Gastrocnemius medialis (tissue), 4 donors: ENCODE results near the gene MRPL2. TPM values are rescaled to one million over a fixed set of nuclear protein-coding genes. Genes with fewer than 3 reads are reported as not detected.

ENCODE experiments used
- ATAC-seq, 2 donors: fragments of 150-250 bp; one replicate each; pipeline ENCODE4 v1.9.1; 2016
- DNase-seq, 2 donors: peaks; one replicate each; pipeline ENCODE4 v3.0.0-alpha.2; 2019
- H3K27ac ChIP-seq, 4 donors: fragments of 200-600 bp; sonication (generic); 1 replicate in 1 of 4; 2 replicates in 3 of 4; pipeline ENCODE4 v1.5.1; 2016 to 2018; ENCODE audit warnings: mild to moderate bottlenecking in 2 of 4, moderate library complexity in 1 of 4
- H3K27me3 ChIP-seq, 3 donors: fragments of 200-600 bp; sonication (generic) in 2 of 3; 1 replicate in 1 of 3; 2 replicates in 2 of 3; pipeline versions ENCODE4 v1.5.1 to v1.6.0; 2016 to 2019; ENCODE audit warnings: mild to moderate bottlenecking in 1 of 3, moderate library complexity in 1 of 3
- H3K36me3 ChIP-seq, 2 donors: fragments of 200-600 bp; sonication (generic) in 1 of 2; one replicate each; pipeline ENCODE4 v1.5.1; 2017 to 2018
- H3K4me1 ChIP-seq, 2 donors: fragments of 200-600 bp; sonication (generic) in 1 of 2; one replicate each; pipeline ENCODE4 v1.5.1; 2016 to 2017; ENCODE audit warnings: mild to moderate bottlenecking in 2 of 2
- H3K4me3 ChIP-seq, 4 donors: fragments of 200-600 bp; sonication (generic) in 3 of 4; 1 replicate in 1 of 4; 2 replicates in 3 of 4; pipeline ENCODE4 v1.5.1; 2016 to 2019; ENCODE audit warnings: mild to moderate bottlenecking in 2 of 4
- H3K9me3 ChIP-seq, 3 donors: fragments of 200-600 bp; sonication (generic) in 2 of 3; 1 replicate in 1 of 3; 2 replicates in 2 of 3; pipeline ENCODE4 v1.5.1; 2016 to 2019
- CTCF ChIP-seq, 5 experiments: fragments of 450-650 bp in 3 of 5; fragments of 200-600 bp in 2 of 5; sonication (generic) in 2 of 5; IDR thresholded peaks in 4 of 5; conservative IDR thresholded peaks in 1 of 5; 1 replicate in 4 of 5; 2 replicates in 1 of 5; pipeline ENCODE4 v1.5.1; 2016 to 2019; ENCODE audit warnings: antibody characterized with exemption in 5 of 5, mild to moderate bottlenecking in 3 of 5, moderate library complexity in 3 of 5
- POLR2A ChIP-seq, 2 donors: fragments of 450-650 bp; IDR thresholded peaks; one replicate each; pipeline ENCODE4 v1.6.1; 2017; ENCODE audit warnings: antibody characterized with exemption in 2 of 2, mild to moderate bottlenecking in 2 of 2, moderate library complexity in 2 of 2
- in situ Hi-C, 4 donors: fragments of 200-750 bp; cut with MboI; loops; one replicate each; pipeline versions ENCODE4 v1.15.0 to v1.8.0; 2017; ENCODE audit warnings: low sequenced_read_pairs in 4 of 4
- intact Hi-C: fragments of 100-400 bp; cut with DNase I; formaldehyde crosslinking; loops from one replicate; pipeline ENCODE4 v1.15.1; 2023; ENCODE audit warnings: low total_unique reads
- total RNA-seq, 4 donors: library from RNA; depleted of rRNA; stranded (reverse); fragments of >200 nt; gene quantifications; one replicate each; pipeline versions ENCODE4 v1.1.0 to v1.2.3, GENCODE V29; 2016

Gene MRPL2
- total RNA-seq, 4 donors from 2014 or later = 34.1 to 64.9 (median 41.1) TPM

GRCh38 chr6:43040542-43041257 lies 18.5 kb downstream of the MRPL2 start:
- Histone ChIP-seq H3K36me3 (peaks cover 0 to 47% of the 10 kb centered on the region in 2 donors), H3K27ac (no peak overlapping the region), H3K4me3 (no peak overlapping the region), H3K27me3 (no peaks in the 10 kb centered on the region), H3K9me3 (no peaks in the 10 kb centered on the region), H3K4me1 (peaks cover 14 to 18% of the 10 kb centered on the region in 2 donors)
- ATAC-seq (no peak), DNase-seq (no peak)
- in situ Hi-C loops (no loop called here), intact Hi-C loops (no loop called here)
- TF ChIP-seq POLR2A (IDR thresholded peaks at IDR 0.05) = no peak
- no peak for TF ChIP-seq CTCF (IDR thresholded peaks at IDR 0.05 in 4 of 5, conservative IDR thresholded peaks at IDR 0.05 in 1 of 5)

GRCh38 chr6:43038727-43039126 lies 20.5 kb downstream of the MRPL2 start:
- H3K27me3 ChIP-seq = no peaks in the 10 kb centered on the region
- H3K9me3 ChIP-seq = no peaks in the 10 kb centered on the region
- in situ Hi-C loops (no loop called here), intact Hi-C loops (no loop called here)
- H3K4me1 ChIP-seq = peaks cover 26 to 31% of the 10 kb centered on the region in 2 donors
- peaks cover 0 to 32% of the 10 kb centered on the region in 2 donors for H3K36me3 ChIP-seq
- peak overlapping the region in 2 of 4 donors; percentile 25 to 31 for H3K27ac ChIP-seq
- no peak for DNase-seq
- ATAC-seq = no peak
- H3K4me3 ChIP-seq = no peak overlapping the region
- TF ChIP-seq CTCF (IDR thresholded peaks at IDR 0.05 in 4 of 5, conservative IDR thresholded peaks at IDR 0.05 in 1 of 5) = no peak
- TF ChIP-seq POLR2A (IDR thresholded peaks at IDR 0.05) = no peak

GRCh38 chr6:43037706-43038105 lies 21.5 kb downstream of the MRPL2 start:
- in situ Hi-C loops = no loop called here
- H3K36me3 ChIP-seq = peaks cover 0 to 23% of the 10 kb centered on the region in 2 donors
- no peak overlapping the region for H3K4me3 ChIP-seq
- no peak for DNase-seq
- no peaks in the 10 kb centered on the region for H3K9me3 ChIP-seq
- TF ChIP-seq CTCF (IDR thresholded peaks at IDR 0.05 in 4 of 5, conservative IDR thresholded peaks at IDR 0.05 in 1 of 5) (no peak), POLR2A (IDR thresholded peaks at IDR 0.05) (no peak)
- peak overlapping the region in 2 of 4 donors; percentile 90 to 93 for H3K27ac ChIP-seq
- no peak for ATAC-seq
- peaks cover 26 to 33% of the 10 kb centered on the region in 2 donors for H3K4me1 ChIP-seq
- H3K27me3 ChIP-seq = no peaks in the 10 kb centered on the region
- intact Hi-C loops = no loop called here

GRCh38 chr6:43037197-43037596 lies 22.0 kb downstream of the MRPL2 start:
- peak in 1 of 2 donors; percentile 31 for DNase-seq

More at GRCh38 chr6:43037197-43037596, 22.0 kb downstream of the MRPL2 start:
- intact Hi-C loops (no loop called here), in situ Hi-C loops (no loop called here)
- no peaks in the 10 kb centered on the region for H3K9me3 ChIP-seq
- peaks cover 26 to 33% of the 10 kb centered on the region in 2 donors for H3K4me1 ChIP-seq
- H3K4me3 ChIP-seq = no peak overlapping the region
- peaks cover 0 to 21% of the 10 kb centered on the region in 2 donors for H3K36me3 ChIP-seq
- no peak for ATAC-seq
- TF ChIP-seq CTCF (IDR thresholded peaks at IDR 0.05 in 4 of 5, conservative IDR thresholded peaks at IDR 0.05 in 1 of 5) = no peak
- no peak for TF ChIP-seq POLR2A (IDR thresholded peaks at IDR 0.05)
- peak overlapping the region; percentile 82 to 94 (median 92) for H3K27ac ChIP-seq
- H3K27me3 ChIP-seq = no peaks in the 10 kb centered on the region
